GM12878 (cell line): ENCODE results near the gene MELTF. TPM values are rescaled to one million over a fixed set of nuclear protein-coding genes. Genes with fewer than 3 reads are reported as not detected.

ENCODE experiments used
- ATAC-seq: fragments of 200-7000 bp; cut with Tn5 transposase; 3 replicates; pipeline ENCODE4 v1.9.1; 2020; ENCODE audit warnings: mild to moderate bottlenecking, moderate library complexity
- BruUV-seq: library from RNA; stranded (reverse); fragments of 400-500 nt; replicated peaks from 2 replicates; lab custom pipeline; 2021; lab: Mats Ljungman, UMichigan
- CTCF ChIA-PET: fragments of 300-600 bp; sonication (Branson Sonifier 250); formaldehyde crosslinking; extraction: SDS; loops from one replicate; lab custom pipeline; 2021; ENCODE audit warnings: inconsistent platforms; lab: Yijun Ruan, JAX
- POLR2A ChIA-PET: fragments of 350-600 bp; formaldehyde crosslinking; extraction: SDS; loops from one replicate; lab custom pipeline; 2021; ENCODE audit warnings: inconsistent platforms; lab: Charles Lee
- RAD21 ChIA-PET: fragments of 300-600 bp; sonication (Branson Sonifier 250); formaldehyde crosslinking; loops from one replicate; lab custom pipeline; 2023; ENCODE audit warnings: antibody characterized with exemption; ENCODE audit not compliant: unreplicated experiment; lab: Charles Lee
- SMC1A ChIA-PET: fragments of 300-600 bp; sonication (Branson Sonifier 250); formaldehyde crosslinking; loops from one replicate; lab custom pipeline; 2023; ENCODE audit not compliant: unreplicated experiment, uncharacterized antibody; lab: Charles Lee
- DNase-seq: peaks from one replicate; pipeline ENCODE4 v3.0.0-alpha.2; 2011; ENCODE audit warnings: low read depth, low spot score
- FAIRE-seq: peaks from 3 replicates; lab custom pipeline; 2011; peaks lifted over from hg19 to GRCh38; lab: Jason Lieb, UNC
- H2AFZ ChIP-seq: 2 replicates; pipeline ENCODE4 v1.6.0; 2011; ENCODE audit warnings: low read depth, low read length, control low read depth; ENCODE audit not compliant: control insufficient read depth
- H3K27ac ChIP-seq: 2 replicates; pipeline ENCODE4 v1.5.1; 2011; ENCODE audit warnings: control low read depth; ENCODE audit not compliant: control insufficient read depth, insufficient read depth
- H3K27me3 ChIP-seq, 2 experiments: replicated peaks in 1 of 2; 2 replicates each; pipeline versions ENCODE4 v1.6.0 to v1.6.1; 2011; ENCODE audit warnings: low read length in 1 of 2; ENCODE audit not compliant: control insufficient read depth in 2 of 2, insufficient read depth in 2 of 2
- H3K36me3 ChIP-seq, 2 experiments: 2 replicates each; pipeline ENCODE4 v1.5.1; 2011; ENCODE audit warnings: low read length in 1 of 2; ENCODE audit not compliant: control insufficient read depth in 2 of 2, insufficient read depth in 2 of 2
- H3K4me1 ChIP-seq: 2 replicates; pipeline ENCODE4 v1.6.1; 2011; ENCODE audit warnings: mild to moderate bottlenecking, low read length, moderate library complexity, mixed read lengths; ENCODE audit not compliant: control insufficient read depth, insufficient read depth
- H3K4me2 ChIP-seq: 2 replicates; pipeline ENCODE4 v1.6.0; 2011; ENCODE audit warnings: control low read depth; ENCODE audit not compliant: control insufficient read depth, insufficient read depth
- H3K4me3 ChIP-seq: fragments of 200-600 bp; sonication (generic); 2 replicates; pipeline ENCODE4 v1.5.1; 2016
- H3K79me2 ChIP-seq: 2 replicates; pipeline ENCODE4 v1.6.0; 2011; ENCODE audit warnings: low read length; ENCODE audit not compliant: control insufficient read depth, insufficient read depth
- H3K9ac ChIP-seq: 2 replicates; pipeline ENCODE4 v1.8.0; 2011; ENCODE audit warnings: low read length, control low read depth, mixed read lengths; ENCODE audit not compliant: control insufficient read depth, insufficient read depth
- H3K9me3 ChIP-seq: replicated peaks from 3 replicates; pipeline ENCODE4 v1.5.1; 2011; ENCODE audit warnings: mild to moderate bottlenecking, low read length; ENCODE audit not compliant: control insufficient read depth, insufficient read depth
- H4K20me1 ChIP-seq: 2 replicates; pipeline ENCODE4 v1.6.0; 2011; ENCODE audit not compliant: control insufficient read depth, insufficient read depth
- BCL11A ChIP-seq: IDR thresholded peaks from 2 replicates; pipeline ENCODE4 v1.6.1; 2011; ENCODE audit warnings: low read depth, low read length
- CHD1 ChIP-seq: IDR thresholded peaks from 2 replicates; pipeline ENCODE4 v1.6.1; 2012; ENCODE audit warnings: low read depth, low read length, improper control_type of control experiment
- NR2C2 ChIP-seq: IDR thresholded peaks from 2 replicates; pipeline ENCODE4 v1.6.1; 2011; ENCODE audit warnings: borderline replicate concordance, low read depth; ENCODE audit not compliant: control insufficient read depth, insufficient read length
- PAX5 ChIP-seq: IDR thresholded peaks from 2 replicates; pipeline ENCODE4 v1.6.1; 2011; ENCODE audit warnings: low read depth, low read length, borderline replicate concordance
- SMC3 ChIP-seq: IDR thresholded peaks from 2 replicates; pipeline ENCODE4 v1.6.1; 2011; ENCODE audit warnings: low read length, improper control_type of control experiment, borderline replicate concordance
- TBL1XR1 ChIP-seq: IDR thresholded peaks from 2 replicates; pipeline ENCODE4 v1.6.1; 2012; ENCODE audit warnings: low read depth, low read length, improper control_type of control experiment
- WGBS: methylation state at CpG from one replicate; pipeline ENCODE4 v1.1.6; 2016; ENCODE audit warnings: low lambda C conversion rate; ENCODE audit not compliant: insufficient replicate concordance, insufficient coverage; ENCODE audit errors: missing lambda C conversion rate; 5-methylcytosine and 5-hydroxymethylcytosine counted together
- in situ Hi-C: fragments of 300-500 bp; cut with MboI; formaldehyde crosslinking; loops from 9 replicates; pipeline ENCODE4 v1.14.3; 2018; ENCODE audit warnings: mixed read lengths
- intact Hi-C: fragments of 100-400 bp; cut with micrococcal nuclease; formaldehyde crosslinking; loops from one replicate; pipeline ENCODE4 v1.14.2; 2022; ENCODE audit not compliant: unreplicated experiment
- polyA plus RNA-seq, 11 experiments: library from polyadenylated mRNA; depleted of rRNA in 4 of 11; unstranded in 6 of 11; stranded (reverse) in 5 of 11; fragments of >200 nt; fragmentation: Nextera tagmentation in 4 of 11; fragmentation: Illumina TruSeq in 1 of 11; extraction: Ambion mirVana in 4 of 11; extraction: Trizol in 1 of 11; gene quantifications; 1 replicate in 1 of 11; 2 replicates in 10 of 11; pipeline versions ENCODE4 v1.2.1 to v1.2.3, GENCODE V29; 2011 to 2016; ENCODE audit warnings: inconsistent platforms in 2 of 11, missing spikeins in 2 of 11, low read depth in 1 of 11
- total RNA-seq, 4 experiments: library from RNA; depleted of rRNA in 3 of 4; stranded (reverse); fragments of >200 nt in 3 of 4; fragmentation: Illumina TruSeq in 1 of 4; extraction: Trizol in 1 of 4; gene quantifications; 2 replicates each; pipeline versions ENCODE4 v1.2.1 to v1.2.3, GENCODE V29; 2013 to 2021
- TF ChIP-seq, protein P1 (sequence below): fragments of 450-650 bp; conservative IDR thresholded peaks from 2 replicates; pipeline ENCODE4 v1.6.1; 2017; ENCODE audit warnings: mild to moderate bottlenecking, moderate library complexity
- TF ChIP-seq, protein P2 (sequence below): IDR thresholded peaks from 2 replicates; pipeline ENCODE4 v1.6.1; 2011; ENCODE audit warnings: borderline replicate concordance, low read depth, mild to moderate bottlenecking, moderate library complexity, low read length; ENCODE audit not compliant: insufficient read depth, poor library complexity, severe bottlenecking
- TF ChIP-seq, protein P3 (sequence below): fragments of 450-650 bp; IDR thresholded peaks from 2 replicates; pipeline ENCODE4 v1.6.1; 2017; ENCODE audit warnings: mild to moderate bottlenecking, moderate library complexity

Gene MELTF
- total and polyA plus RNA-seq, 10 of the 15 experiments (the other 5 are each of a cell fraction or from before 2014, with no cell fraction given), result 0.55 to 49.1 (median 11.1) TPM

DNA sequence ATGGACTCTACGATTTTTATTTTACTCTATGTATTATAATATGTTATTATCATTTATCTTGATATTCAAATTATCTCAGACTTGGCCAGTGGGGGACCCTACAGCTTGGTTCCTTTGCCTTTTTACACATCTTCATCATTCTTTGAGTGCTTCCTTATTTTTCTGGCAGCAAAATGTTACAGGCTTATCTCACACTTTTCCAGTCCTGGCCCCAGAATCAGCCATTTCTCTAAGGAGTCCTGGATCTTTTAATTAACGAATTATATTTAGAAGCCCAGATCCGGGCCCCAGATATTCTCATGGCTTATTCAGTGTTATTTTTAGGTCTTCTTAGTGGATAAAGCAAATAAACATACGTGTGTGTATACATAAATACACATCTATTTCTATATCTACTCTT lies 32.8 kb upstream of the MELTF start:
- intact Hi-C loops (no loop called here), in situ Hi-C loops (no loop called here)
- Histone ChIP-seq H2AFZ (no peak overlapping the region), H3K79me2 (no peaks in the 10 kb centered on the region), H4K20me1 (no peaks in the 10 kb centered on the region), H3K9ac (no peak overlapping the region), H3K27ac (no peak overlapping the region), H3K27me3 (no peaks in the 10 kb centered on the region), H3K4me3 (no peak overlapping the region), H3K4me2 (no peak overlapping the region), H3K36me3 (peaks cover 0 to 9% of the 10 kb centered on the region in 2 experiments; a peak in 2 of 4 replicates), H3K9me3 (no peaks in the 10 kb centered on the region), H3K4me1 (no peaks in the 10 kb centered on the region)
- ATAC-seq (no peak), FAIRE-seq (no peak), DNase-seq (no peak)
- ChIA-PET POLR2A (no interaction called here), CTCF (no interaction called here), RAD21 (no interaction called here), SMC1A (no interaction called here)
- WGBS, result 93% methylated on average over 4 of the region's 4 CpGs
- TF ChIP-seq, protein P1, sequence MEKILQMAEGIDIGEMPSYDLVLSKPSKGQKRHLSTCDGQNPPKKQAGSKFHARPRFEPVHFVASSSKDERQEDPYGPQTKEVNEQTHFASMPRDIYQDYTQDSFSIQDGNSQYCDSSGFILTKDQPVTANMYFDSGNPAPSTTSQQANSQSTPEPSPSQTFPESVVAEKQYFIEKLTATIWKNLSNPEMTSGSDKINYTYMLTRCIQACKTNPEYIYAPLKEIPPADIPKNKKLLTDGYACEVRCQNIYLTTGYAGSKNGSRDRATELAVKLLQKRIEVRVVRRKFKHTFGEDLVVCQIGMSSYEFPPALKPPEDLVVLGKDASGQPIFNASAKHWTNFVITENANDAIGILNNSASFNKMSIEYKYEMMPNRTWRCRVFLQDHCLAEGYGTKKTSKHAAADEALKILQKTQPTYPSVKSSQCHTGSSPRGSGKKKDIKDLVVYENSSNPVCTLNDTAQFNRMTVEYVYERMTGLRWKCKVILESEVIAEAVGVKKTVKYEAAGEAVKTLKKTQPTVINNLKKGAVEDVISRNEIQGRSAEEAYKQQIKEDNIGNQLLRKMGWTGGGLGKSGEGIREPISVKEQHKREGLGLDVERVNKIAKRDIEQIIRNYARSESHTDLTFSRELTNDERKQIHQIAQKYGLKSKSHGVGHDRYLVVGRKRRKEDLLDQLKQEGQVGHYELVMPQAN, result no peak
- TF ChIP-seq TBL1XR1, result no peak
- no peak for TF ChIP-seq NR2C2
- TF ChIP-seq, protein P2, sequence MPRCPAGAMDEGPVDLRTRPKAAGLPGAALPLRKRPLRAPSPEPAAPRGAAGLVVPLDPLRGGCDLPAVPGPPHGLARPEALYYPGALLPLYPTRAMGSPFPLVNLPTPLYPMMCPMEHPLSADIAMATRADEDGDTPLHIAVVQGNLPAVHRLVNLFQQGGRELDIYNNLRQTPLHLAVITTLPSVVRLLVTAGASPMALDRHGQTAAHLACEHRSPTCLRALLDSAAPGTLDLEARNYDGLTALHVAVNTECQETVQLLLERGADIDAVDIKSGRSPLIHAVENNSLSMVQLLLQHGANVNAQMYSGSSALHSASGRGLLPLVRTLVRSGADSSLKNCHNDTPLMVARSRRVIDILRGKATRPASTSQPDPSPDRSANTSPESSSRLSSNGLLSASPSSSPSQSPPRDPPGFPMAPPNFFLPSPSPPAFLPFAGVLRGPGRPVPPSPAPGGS, result no peak
- TF ChIP-seq BCL11A, result no peak
- TF ChIP-seq, protein P3, sequence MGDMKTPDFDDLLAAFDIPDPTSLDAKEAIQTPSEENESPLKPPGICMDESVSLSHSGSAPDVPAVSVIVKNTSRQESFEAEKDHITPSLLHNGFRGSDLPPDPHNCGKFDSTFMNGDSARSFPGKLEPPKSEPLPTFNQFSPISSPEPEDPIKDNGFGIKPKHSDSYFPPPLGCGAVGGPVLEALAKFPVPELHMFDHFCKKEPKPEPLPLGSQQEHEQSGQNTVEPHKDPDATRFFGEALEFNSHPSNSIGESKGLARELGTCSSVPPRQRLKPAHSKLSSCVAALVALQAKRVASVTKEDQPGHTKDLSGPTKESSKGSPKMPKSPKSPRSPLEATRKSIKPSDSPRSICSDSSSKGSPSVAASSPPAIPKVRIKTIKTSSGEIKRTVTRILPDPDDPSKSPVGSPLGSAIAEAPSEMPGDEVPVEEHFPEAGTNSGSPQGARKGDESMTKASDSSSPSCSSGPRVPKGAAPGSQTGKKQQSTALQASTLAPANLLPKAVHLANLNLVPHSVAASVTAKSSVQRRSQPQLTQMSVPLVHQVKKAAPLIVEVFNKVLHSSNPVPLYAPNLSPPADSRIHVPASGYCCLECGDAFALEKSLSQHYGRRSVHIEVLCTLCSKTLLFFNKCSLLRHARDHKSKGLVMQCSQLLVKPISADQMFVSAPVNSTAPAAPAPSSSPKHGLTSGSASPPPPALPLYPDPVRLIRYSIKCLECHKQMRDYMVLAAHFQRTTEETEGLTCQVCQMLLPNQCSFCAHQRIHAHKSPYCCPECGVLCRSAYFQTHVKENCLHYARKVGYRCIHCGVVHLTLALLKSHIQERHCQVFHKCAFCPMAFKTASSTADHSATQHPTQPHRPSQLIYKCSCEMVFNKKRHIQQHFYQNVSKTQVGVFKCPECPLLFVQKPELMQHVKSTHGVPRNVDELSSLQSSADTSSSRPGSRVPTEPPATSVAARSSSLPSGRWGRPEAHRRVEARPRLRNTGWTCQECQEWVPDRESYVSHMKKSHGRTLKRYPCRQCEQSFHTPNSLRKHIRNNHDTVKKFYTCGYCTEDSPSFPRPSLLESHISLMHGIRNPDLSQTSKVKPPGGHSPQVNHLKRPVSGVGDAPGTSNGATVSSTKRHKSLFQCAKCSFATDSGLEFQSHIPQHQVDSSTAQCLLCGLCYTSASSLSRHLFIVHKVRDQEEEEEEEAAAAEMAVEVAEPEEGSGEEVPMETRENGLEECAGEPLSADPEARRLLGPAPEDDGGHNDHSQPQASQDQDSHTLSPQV, result no peak
- TF ChIP-seq SMC3, result no peak
- TF ChIP-seq PAX5, result no peak
- TF ChIP-seq CHD1, result no peak
- BruUV-seq, result no TSS peak
